COR-L47 (cell line): ENCODE results near the gene NSFL1C.

Experiments
- DNase-seq: peaks from one replicate; lab custom pipeline; 2025; lab: John Stamatoyannopoulos, UW

The NSFL1C gene

DNA sequence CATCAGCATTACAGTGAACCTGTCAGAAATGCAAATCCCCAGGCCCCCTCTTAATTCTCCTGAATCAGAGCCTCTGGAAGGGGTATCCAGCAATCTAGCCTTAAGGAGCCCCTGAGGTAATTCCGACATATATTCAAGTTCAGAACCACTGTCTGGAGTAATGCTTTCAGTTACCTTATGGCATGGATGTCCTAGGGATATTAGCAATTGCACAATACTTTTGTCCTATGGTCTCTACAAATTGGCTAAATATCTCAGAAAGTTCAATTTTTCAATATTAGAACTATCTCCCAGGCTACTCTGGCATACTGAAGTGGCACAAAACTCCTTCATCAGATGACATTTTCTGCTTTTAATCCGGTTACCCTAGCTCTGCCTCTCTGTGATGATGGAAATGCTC, 6.4 kb downstream of the NSFL1C start:
- DNase-seq = no peak

DNA sequence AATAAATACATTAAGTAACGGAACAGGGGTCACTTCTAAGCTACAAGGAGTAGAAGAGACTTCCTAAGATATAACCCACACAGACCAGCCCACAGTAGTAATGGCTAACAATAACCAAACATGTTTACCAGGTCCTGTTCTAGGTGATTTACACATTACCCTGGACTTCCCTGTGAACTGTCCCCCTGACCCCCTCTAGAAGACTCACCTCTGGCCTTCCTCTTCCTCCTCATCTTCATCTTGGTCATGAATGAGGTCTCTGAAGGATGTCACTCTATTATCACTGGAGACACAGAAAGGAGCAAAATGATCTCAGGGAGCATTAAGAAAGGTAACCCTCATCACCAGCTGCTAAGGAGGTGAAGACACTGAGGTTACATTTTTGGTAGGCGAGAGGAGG, 8.7 kb downstream of the NSFL1C start:
- no peak for DNase-seq

DNA sequence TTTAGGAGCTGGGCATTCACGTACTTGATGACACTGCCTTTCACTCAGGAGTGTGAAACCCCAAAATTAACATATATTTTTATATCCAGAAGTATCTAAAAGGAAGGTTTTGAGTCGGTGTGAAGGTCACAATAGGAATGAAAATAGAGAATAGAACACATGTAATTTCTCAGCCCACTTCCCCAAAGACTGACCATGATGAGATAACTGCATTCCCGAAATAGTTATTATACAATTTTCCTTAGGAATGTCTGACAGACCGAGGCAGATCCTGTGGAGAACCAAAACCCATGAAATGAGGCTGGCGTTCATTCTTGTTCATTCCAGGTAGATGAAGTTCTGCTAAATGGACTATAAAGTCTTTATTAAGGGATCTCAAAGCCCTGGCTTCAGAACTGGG, 10.3 kb downstream of the NSFL1C start:
- no peak for DNase-seq

DNA sequence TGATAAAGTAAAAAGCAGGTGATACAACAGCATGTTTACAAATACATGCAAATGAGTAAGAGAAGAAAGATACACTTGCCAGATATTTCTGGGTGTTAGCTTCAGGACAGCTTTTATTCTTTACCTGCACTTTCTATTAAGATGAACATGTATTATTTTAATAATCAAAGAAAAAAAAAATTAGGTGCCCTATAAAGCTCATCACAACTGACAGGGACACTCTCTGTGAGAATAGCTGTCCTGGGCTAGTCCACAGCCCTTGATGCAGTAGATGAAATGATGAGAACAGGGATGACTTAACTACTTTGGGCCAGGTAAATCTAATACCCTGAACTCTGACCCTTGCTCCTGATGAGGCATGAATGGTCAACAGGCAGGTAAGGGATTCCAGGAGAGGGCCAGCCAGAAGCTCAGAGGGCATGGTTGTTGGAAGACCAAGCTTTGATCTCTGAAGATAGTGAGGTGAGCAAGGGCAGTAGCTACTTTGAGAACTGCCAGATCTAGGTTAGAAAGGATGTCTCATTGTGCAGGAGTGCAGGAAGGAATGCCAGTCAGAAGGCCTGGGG, 15.6 kb downstream of the NSFL1C start:
- no peak for DNase-seq

DNA sequence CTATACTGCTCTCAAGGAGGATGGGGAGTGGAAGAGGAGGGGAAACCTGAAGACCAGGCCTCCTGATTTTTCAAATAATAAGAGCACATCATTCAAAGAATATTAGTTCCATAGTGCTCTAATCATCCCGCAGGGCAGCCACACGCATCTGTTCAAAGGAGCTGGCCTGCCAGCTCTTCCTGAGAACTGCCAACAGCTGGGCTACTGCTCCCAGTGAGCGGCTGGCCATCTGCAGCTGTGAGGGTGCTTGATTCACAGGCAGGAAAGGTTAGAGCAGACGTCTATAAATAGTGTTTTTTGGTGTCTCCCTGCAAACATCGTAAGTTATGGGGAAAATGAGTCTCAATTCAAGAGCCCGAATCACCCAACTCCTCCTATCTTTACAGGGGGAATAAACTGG, 17.3 kb downstream of the NSFL1C start:
- DNase-seq = no peak

DNA sequence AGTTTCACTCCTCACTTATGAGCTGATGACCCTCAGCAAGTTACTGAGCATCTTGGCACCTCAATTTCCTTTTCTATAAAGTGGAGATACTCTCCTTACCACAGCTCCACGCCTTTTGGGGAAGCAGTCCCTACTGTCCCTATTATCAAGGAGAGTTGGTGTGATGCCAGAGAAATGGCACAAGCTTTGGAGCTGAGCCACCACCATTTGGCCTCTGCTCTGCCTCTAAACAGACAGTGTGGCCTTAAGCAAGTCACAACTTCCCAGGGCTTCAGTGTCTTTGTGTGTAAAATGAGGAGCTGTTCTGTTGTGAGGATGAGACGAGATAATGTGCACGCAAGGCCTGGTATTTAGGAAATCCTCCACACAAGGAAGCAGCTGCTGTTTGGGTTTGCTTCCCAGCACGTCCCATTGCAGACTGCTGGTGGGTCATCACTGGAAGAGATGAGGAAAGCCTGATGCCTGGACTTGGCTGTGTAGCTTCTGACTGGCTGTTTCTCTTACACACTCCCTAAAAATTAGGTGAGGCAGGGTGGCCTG, 18.5 kb downstream of the NSFL1C start:
- DNase-seq = no peak

DNA sequence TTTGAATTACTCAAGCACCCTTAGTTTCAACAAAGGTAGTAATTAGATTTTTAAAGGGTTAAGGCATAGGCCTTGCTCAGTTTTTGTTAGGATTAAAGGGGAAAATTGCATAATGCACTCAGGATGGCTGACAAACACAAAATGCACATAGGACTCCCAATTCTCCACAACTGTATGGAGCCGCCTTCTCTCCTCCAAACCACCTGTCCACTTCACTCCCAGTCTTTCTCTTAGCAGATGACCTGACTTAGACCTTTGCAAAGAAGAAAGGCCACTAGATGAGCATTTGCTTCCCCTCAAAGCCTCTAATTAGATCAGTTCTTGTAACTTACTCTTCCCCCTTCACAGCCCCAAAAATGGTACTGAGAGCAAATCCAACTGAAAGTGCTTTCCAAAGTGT, 20.1 kb downstream of the NSFL1C start:
- no peak for DNase-seq

DNA sequence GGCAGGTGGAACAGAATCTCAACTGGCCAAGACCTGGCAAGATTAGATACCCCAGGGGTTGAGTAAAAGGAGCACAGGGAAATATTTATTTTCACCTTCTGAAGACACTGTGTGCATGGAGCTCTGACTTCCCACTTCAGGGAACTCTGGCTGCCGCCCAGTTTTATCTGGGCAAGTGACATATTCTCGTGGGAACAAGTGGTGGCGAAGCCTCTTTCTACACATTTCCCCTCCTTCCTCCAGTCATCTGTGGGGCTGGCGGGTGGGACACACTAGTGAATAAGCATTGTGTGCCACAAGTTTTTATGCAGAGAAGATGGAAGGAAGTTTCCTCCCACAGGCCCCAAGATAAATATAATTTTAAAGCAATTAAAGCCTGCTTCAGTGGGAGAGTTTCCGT, 23.6 kb downstream of the NSFL1C start:
- no peak for DNase-seq

DNA sequence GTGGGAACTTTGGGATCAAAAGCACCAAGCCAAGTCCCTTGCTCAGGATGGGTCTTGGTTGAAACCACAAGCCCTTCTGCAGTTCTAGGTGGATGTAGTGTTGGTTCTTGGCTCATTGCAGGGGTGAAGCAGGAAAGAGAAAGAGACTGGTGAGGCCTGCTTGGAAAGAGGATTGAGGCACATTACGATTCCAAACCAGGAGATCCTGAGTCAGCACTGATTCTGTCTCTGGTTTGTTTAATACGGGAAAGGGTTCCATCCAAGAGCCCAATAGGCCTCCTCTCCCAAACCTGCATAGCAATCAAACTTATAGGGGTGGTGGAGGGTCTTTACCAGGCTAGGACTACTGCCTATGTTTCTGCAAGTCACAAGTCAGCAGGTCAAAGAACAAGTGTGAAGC, 24.3 kb downstream of the NSFL1C start:
- DNase-seq = no peak

DNA sequence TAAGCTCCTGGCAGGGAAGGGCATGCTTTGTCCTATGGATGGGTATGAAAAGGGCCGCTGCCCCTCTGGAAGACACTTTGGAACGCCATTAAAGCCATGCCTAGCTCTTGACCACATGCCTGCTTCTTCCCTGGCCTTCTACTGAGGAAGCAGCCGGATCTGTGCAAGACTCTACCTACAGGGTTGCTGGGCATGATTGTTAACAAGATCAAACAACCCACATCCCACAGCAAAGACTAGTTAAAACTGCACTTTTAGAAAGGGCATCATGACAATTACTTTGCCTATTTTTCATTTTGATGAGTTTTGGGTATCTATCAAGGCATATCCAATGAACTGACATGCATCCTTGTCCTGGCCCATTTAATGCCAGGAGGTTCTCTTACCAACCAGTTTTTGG, 25.5 kb downstream of the NSFL1C start:
- no peak for DNase-seq

DNA sequence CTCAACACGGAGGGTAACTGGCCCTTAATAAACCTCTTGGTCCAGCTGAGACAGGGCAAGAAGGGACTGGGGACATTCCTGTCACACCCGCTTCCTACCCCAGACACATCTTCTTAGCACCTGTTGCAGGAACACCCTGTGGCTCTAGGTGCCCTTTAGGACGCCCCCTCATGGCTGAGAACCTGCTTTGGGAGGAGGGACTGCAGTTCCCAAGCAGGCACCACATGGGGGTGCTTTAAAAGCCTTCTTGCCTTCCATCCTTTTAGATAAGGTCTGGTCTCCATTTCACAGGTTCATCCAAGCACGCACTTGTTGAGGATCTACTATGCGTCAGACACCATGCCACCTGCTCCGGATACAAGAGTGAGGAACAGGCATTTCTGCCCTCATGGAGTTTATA, 26.6 kb downstream of the NSFL1C start:
- DNase-seq = no peak

DNA sequence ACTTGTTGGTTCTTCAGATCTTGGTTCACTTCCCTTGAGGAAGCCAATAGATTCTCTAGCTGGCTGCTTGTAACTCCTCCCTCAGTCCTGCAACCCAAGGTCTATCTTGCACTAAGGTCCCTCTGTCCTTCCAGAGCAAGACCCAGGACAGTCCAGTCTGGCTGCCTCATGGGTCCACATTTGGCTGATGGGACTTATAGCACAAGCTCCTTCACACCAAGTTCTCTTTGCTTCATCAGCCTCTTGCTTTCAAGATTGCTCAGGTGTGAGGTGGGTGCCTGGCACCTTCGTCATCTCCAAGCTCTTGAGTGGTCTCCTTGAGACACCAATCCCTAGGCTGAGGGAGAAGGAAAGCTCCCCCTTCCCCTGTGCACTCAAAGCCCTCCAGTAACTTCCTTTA, 28.3 kb downstream of the NSFL1C start:
- no peak for DNase-seq

DNA sequence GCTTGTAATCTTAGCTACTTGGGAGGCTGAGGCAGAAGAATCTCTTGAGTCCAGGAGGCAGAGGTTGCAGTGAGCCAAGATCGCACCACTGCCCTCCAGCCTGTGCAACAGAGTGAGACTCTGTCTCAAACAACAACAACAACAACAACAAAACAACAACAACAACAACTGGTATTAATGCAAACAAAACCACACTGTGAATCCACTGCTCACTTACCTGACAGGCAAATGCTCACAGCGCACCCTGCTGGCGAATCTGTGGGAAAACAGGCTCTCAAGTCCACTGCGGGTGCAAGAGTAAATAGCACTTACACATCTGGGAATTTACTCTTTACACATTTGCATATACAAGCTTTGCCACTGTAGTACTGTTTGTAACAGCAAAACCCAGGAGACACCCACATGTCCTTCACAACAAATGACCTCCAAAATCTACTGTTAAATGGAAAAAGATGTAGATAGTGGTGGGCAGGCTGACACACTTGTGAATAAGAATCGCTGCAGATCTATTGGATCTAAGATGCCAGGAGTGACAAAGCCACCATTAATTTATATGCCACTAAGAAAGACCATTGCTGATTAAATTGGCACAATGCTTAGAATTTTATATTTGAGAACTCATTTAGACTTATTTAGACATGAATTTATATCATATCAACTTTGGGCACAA, 29.3 kb downstream of the NSFL1C start:
- DNase-seq = peak; percentile 29

DNA sequence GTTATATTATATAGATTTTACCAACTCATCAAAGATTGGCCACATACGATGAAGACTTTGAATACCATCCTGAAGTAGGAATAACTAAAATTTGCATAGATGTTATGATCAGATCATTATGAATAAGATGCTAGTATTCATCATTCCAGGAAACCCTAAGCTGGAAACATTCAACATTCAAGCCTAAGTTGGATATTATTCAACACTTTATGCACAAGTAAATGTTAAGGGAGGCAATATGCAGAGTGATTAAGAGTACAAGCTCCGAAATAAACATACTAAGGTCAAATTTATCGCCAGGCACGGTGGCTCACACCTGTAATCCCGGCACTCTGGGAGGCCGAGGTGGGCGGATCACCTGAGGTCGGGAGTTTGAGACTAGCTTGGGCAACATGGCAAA, 30.4 kb downstream of the NSFL1C start:
- DNase-seq = no peak

DNA sequence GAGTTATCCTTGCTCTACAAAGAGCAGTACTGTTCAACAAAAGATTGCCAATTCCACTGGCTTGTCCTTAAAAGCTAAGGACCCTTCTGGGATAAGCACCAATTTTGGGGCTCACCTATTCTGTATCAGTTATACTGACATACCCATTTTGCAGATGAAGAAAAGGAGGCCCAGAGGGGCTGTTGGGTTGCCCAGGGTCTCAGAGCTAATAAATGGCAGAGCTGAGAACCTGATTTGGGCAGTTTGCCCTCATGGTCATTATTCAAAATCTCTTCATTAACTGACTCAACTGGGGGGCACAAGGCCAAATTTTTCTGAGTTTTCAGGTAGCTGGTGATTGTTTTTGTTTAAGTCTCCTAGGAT, 31.3 kb downstream of the NSFL1C start:
- no peak for DNase-seq

DNA sequence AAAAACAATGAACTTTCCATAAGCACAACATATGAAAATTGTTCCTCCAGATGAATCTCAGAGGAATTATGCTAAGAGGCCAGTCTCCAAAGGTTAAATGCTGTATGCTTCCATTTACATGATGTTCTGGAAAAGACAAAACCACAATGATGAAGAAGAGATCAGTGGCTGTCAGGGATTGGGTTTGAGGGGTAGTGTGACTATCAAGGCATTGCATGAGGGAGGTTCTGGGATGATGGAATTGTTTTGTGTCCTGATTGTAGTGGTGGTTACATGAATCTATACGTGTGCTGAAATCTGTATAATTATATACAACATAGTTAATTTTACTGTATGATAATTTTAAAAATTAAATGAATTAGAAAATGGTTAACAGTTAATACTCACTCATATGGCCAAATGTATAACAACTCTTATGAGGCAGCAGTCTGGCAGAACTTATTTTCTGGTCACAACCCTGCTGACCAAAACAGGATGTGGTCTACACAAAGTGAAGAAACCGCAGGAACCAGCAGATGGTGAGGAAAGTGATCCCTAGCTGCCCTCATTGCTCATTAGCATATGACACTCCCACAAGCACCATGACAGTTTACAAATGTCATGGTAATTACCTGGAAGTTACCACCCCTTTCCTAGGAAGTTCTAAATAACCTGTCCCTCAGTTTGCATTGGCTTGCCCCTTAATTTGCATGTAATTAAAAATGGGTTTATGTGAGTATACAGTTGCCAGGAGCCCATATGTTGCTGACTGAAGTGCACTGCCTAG, 31.9 kb downstream of the NSFL1C start:
- DNase-seq = peak; percentile 34

DNA sequence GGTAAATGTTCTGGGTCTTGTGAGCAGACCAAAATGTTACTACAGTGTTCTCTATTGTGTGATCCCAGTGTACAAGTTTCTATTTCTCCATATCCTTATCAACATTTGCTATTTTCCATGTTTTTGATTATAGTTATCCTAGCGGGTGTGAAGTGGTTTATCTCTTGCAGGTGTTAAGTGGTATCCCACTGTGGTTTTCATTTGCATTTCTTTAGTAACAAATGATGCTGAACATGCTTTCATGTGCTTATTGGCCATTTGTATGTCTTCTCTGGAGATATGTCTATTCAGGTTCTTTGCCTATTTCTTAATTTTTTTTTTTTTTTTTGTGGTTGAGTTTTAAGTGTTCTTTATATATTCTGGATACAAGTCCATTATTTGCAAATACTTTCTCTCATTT, 35.5 kb downstream of the NSFL1C start:
- DNase-seq = no peak

DNA sequence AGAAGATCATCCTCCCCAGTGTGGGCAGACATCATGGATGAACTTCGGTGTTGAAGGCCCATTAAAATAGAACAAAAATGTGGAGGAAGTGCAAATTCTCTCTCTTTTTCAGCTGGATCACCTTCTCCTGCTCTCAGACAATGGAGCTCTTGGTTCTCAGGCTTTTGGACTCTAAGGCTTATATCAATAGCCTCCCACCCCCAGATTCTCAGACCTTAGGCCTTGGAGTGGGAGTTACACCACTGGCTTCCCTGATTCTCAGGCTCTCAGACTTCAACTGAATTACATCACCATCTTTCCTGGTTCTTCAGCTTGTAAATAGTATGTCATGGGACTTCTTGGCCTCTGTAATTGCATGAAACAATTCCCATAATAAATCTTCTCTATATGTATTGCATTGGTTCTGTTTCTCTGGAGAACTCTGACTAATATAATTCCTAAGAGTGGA, 36.6 kb downstream of the NSFL1C start:
- no peak for DNase-seq

DNA sequence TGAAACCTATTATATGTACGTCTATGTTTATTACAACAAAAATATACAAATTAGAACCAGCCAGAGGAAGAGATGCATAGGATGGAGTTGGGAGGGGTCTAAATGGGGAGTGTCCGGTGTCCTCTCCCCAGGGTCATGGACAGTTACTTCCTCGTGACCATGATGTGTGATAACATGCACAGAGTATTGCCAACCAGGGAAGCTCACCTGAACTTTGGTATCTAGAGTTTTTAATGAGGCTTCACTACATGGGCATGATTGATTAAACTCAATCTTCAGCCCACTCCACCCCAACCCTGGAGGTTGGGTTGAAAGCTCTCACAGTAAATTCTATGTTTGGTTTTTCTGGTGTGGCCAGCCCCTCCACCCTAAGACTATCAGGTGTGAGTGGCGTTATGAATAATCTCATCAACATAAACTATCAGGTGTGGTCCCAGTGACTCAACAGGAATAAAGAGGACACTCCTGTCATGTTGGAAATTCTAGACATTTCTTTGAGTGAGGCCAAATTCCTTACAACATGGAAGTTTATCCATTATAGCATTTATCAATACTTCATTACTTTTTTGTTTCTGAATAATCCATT, 37.4 kb downstream of the NSFL1C start:
- no peak for DNase-seq

DNA sequence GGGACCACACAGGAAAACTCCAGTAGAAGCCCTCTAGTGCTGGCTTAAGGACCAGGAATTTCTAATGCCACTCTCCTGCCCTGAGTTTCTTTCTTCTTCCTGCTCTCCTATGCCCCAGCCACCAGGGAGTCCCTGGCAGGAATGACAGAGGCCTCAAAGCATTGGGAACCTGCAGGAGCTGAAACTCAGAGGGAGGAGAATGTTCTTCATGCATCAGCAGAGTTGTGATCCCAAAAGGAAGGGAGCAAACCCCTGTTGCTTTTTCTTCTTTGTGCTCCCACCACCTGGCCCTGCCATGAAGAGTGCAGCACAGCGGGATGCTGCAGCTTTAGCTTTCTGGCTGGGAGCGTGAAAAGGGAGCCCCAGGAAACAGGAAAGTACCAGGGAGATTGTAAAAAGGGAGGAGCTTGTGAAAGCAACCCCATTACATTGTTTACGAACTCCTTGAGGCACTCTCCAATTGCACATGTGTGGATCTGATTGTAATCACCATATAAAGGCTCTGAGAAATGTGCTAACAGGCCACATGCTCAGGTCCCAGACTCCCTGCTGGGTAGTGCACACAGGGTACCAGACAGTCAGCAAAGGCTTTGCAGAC, 39.1 kb downstream of the NSFL1C start:
- peak; percentile 97 for DNase-seq

DNA sequence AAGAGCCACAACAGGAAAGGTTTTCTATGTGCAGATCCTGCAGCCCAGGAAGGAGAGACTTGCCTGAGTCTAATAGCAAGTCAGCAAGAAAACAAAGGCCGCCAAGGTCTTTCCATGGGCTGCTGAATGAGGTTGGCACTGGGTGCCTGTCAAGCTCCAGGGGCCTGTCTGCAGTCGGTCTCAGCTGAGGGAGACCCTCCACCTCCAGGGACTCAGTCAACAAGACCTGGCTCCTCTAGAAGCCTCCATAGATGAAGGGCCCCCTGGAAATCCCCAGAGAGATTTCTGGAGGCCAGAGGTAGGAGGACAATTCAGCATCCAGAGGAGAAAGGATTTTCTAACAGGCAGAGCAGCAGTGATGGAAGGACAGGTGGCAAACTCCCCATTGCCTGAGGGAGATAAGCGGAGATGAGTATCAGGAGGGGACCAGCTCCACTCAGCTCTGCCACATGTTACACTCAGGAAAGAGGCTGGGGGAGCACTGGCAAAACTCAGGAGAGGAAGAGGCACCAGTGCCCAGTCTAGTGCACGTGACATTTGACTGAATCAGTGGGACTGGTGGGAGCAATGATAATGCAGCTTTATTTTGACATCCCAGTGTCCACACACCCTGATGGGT, 40.3 kb downstream of the NSFL1C start:
- no peak for DNase-seq

DNA sequence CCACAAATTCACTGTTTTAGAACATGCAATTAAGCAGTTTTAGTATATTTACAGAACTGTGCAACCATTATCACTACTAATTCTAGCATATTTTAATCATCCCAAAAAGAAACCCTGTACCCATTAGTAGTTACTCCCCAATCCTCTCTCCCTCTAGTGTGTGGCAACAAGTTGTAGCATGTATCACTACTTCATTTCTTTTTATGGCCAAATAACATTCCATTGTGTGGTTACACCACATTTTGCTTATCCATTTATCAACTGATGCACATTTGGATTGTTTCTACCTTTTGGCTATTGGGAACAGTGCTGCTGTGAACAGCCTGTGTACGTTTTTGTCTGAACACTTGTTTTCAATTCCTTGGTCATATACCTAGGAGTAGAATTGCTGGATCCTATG, 42.3 kb downstream of the NSFL1C start:
- DNase-seq = no peak
